Nephron (organoid): ENCODE data around the gene PACS2.

Experiments used
- H3K27ac Mint-ChIP-seq, 3 experiments: 2 replicates each; pipeline ENCODE4 v1.8.0; 2020; ENCODE audit warnings: mixed read lengths in 3 of 3, mild to moderate bottlenecking in 2 of 3, moderate library complexity in 1 of 3
- H3K27me3 Mint-ChIP-seq: 2 replicates; pipeline ENCODE4 v1.8.0; 2021; ENCODE audit warnings: low read depth, mild to moderate bottlenecking, moderate library complexity, mixed read lengths
- H3K36me3 Mint-ChIP-seq: 2 replicates; pipeline ENCODE4 v1.8.0; 2020; ENCODE audit warnings: low read depth, mixed read lengths
- H3K4me1 Mint-ChIP-seq: 2 replicates; pipeline ENCODE4 v1.8.0; 2020; ENCODE audit warnings: mixed read lengths
- H3K4me3 Mint-ChIP-seq, 3 experiments: 2 replicates each; pipeline ENCODE4 v1.8.0; 2020; ENCODE audit warnings: mild to moderate bottlenecking in 3 of 3, mixed read lengths in 3 of 3, moderate library complexity in 2 of 3
- H3K9me3 Mint-ChIP-seq: 2 replicates; pipeline ENCODE4 v1.8.0; 2020; ENCODE audit warnings: mixed read lengths
- CTCF ChIP-seq, 3 experiments: fragments of 200-600 bp; sonication (generic); IDR thresholded peaks; one replicate each; pipeline ENCODE4 v1.5.0; 2021; ENCODE audit warnings: antibody characterized with exemption in 3 of 3; ENCODE audit not compliant: unreplicated experiment in 3 of 3

Gene PACS2

GRCh38 chr14:105427412-105427811 is 112.9 kb downstream of the PACS2 start:
- no peaks in the 10 kb centered on the region for H3K4me1 Mint-ChIP-seq
- no peak overlapping the region for H3K4me3 Mint-ChIP-seq
- H3K9me3 Mint-ChIP-seq: peaks cover 14% of the 10 kb centered on the region
- H3K27me3 Mint-ChIP-seq: no peaks in the 10 kb centered on the region
- H3K36me3 Mint-ChIP-seq: peaks cover 57% of the 10 kb centered on the region
- H3K27ac Mint-ChIP-seq: no peak overlapping the region
- no peak for TF ChIP-seq CTCF (IDR thresholded peaks at IDR 0.05; ENCODE audit: unreplicated experiment in 3 of 3)

- no peak overlapping the region for H3K27ac Mint-ChIP-seq
- H3K27me3 Mint-ChIP-seq: no peaks in the 10 kb centered on the region
- H3K9me3 Mint-ChIP-seq: peaks cover 14% of the 10 kb centered on the region
- no peak for TF ChIP-seq CTCF (IDR thresholded peaks at IDR 0.05; ENCODE audit: unreplicated experiment in 3 of 3)
- H3K36me3 Mint-ChIP-seq: peaks cover 57% of the 10 kb centered on the region
- H3K4me3 Mint-ChIP-seq: no peak overlapping the region
- no peaks in the 10 kb centered on the region for H3K4me1 Mint-ChIP-seq
Observed at GRCh38 chr14:105427936-105428485, 113.5 kb downstream of the PACS2 start.

GRCh38 chr14:105430042-105430441 is 115.5 kb downstream of the PACS2 start:
- no peak for TF ChIP-seq CTCF (IDR thresholded peaks at IDR 0.05; ENCODE audit: unreplicated experiment in 3 of 3)
- Mint-ChIP-seq H3K27me3 (no peaks in the 10 kb centered on the region), H3K36me3 (peaks cover 66% of the 10 kb centered on the region), H3K27ac (no peak overlapping the region), H3K4me1 (no peaks in the 10 kb centered on the region), H3K4me3 (no peak overlapping the region), H3K9me3 (peaks cover 14% of the 10 kb centered on the region)

GRCh38 chr14:105430565-105430964 is 116.0 kb downstream of the PACS2 start:
- Mint-ChIP-seq H3K9me3 (peaks cover 16% of the 10 kb centered on the region), H3K4me1 (no peaks in the 10 kb centered on the region), H3K27me3 (no peaks in the 10 kb centered on the region), H3K27ac (no peak overlapping the region), H3K4me3 (no peak overlapping the region), H3K36me3 (peaks cover 67% of the 10 kb centered on the region)
- TF ChIP-seq CTCF (IDR thresholded peaks at IDR 0.05; ENCODE audit: unreplicated experiment in 3 of 3): no peak

GRCh38 chr14:105431256-105431655 is 116.7 kb downstream of the PACS2 start:
- peaks cover 21% of the 10 kb centered on the region for H3K9me3 Mint-ChIP-seq
- TF ChIP-seq CTCF (IDR thresholded peaks at IDR 0.05; ENCODE audit: unreplicated experiment in 3 of 3): no peak
- H3K27ac Mint-ChIP-seq: no peak overlapping the region
- no peak overlapping the region for H3K4me3 Mint-ChIP-seq
- H3K36me3 Mint-ChIP-seq: peaks cover 68% of the 10 kb centered on the region
- no peaks in the 10 kb centered on the region for H3K27me3 Mint-ChIP-seq
- H3K4me1 Mint-ChIP-seq: peaks cover 2% of the 10 kb centered on the region

GRCh38 chr14:105432657-105433056 is 118.1 kb downstream of the PACS2 start:
- no peaks in the 10 kb centered on the region for H3K27me3 Mint-ChIP-seq
- TF ChIP-seq CTCF (IDR thresholded peaks at IDR 0.05; ENCODE audit: unreplicated experiment in 3 of 3): no peak
- peaks cover 3% of the 10 kb centered on the region for H3K4me1 Mint-ChIP-seq

More at GRCh38 chr14:105432657-105433056, 118.1 kb downstream of the PACS2 start:
- H3K27ac Mint-ChIP-seq: no peak overlapping the region
- peaks cover 15% of the 10 kb centered on the region for H3K9me3 Mint-ChIP-seq
- H3K4me3 Mint-ChIP-seq: no peak overlapping the region
- peaks cover 60% of the 10 kb centered on the region for H3K36me3 Mint-ChIP-seq
